HT-29 (cell line): Measurements from ENCODE around the gene SNAP47. TPM values are rescaled to one million over a fixed set of nuclear protein-coding genes. Genes with fewer than 3 reads are reported as not detected.
"Not testable (repeated sequence)": the region's sequence is repeated elsewhere in the genome, so short reads cannot be mapped to it uniquely, and the experiment has no call there.

Source experiments
- DNase-seq: peaks from one replicate; pipeline ENCODE4 v3.0.0-alpha.2; 2015; ENCODE audit warnings: low spot score
- total RNA-seq: library from RNA; depleted of rRNA; stranded (reverse); fragments of >200 nt; shearing (Covaris generic); gene quantifications from 2 replicates; pipeline ENCODE4 v1.2.3, GENCODE V29; 2014; rRNA removed

SNAP47 gene, protein sequence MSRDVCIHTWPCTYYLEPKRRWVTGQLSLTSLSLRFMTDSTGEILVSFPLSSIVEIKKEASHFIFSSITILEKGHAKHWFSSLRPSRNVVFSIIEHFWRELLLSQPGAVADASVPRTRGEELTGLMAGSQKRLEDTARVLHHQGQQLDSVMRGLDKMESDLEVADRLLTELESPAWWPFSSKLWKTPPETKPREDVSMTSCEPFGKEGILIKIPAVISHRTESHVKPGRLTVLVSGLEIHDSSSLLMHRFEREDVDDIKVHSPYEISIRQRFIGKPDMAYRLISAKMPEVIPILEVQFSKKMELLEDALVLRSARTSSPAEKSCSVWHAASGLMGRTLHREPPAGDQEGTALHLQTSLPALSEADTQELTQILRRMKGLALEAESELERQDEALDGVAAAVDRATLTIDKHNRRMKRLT
- total RNA-seq: 56.8 and 57.1 TPM in 2 replicates

DNA sequence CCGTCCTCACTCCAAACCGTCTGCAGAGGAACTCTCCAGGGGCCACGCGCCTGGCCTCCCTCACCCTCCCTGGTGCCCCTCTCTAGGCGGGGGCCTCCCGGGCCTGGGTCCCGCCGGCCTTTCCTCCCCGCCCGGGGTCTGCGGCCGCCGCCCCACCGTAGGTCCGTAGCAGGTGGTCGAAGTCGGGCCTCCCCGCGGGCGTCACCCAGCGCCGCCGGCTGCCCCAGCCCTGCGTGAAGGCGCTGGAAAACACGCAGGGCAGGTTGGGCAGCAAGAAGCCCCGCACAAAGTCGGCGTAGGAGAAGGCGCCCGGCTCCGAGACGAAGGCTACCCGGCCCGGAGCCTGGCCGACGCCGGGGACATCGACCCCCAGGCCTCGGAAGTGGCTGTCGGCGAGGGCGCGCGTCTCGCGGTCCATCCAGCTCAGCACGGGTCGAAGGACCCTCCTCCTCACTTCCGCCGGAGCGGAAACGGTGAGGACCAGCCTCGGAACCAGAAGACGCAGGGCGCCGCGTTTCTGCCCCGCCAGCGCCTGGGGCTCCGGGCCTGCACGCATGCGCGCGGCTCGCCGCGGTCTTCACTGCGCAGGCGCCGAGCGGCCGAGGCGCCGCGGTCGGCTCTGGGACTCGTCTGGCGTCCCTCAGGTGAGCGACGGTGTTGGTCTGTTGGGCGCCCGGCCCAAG lies at the start of gene SNAP47, which contains the start of gene JMJD4:
TSS of gene SNAP47 (plus strand) at position 580 of the 683 bp plus-strand sequence. CDS start 12,302 bp downstream, outside the sequence.
TSS of gene JMJD4 (minus strand) at position 447 of the 683 bp plus-strand sequence. CDS start at position 418, 29 bp downstream.
- peak; percentile 92 for DNase-seq

DNA sequence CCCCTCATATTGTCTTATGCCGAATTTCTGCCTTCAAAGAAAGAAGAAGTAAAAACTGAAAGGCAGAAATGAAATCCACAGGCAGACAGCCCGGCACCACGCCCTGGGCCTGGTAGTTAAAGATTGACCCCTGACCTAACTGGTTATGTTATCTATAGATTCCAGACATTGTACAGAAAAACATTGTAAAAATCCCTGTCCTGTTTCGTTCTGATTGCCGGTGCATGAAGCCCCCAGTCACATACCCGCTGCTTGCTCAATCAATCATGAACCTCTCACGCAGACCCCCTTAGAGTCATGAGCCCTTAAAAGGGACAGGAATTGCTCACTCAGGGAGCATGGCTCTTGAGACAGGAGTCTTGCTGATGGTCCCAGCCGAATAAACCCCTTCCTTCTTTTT lies 49.4 kb upstream of the SNAP47 start:
- no peak for DNase-seq

DNA sequence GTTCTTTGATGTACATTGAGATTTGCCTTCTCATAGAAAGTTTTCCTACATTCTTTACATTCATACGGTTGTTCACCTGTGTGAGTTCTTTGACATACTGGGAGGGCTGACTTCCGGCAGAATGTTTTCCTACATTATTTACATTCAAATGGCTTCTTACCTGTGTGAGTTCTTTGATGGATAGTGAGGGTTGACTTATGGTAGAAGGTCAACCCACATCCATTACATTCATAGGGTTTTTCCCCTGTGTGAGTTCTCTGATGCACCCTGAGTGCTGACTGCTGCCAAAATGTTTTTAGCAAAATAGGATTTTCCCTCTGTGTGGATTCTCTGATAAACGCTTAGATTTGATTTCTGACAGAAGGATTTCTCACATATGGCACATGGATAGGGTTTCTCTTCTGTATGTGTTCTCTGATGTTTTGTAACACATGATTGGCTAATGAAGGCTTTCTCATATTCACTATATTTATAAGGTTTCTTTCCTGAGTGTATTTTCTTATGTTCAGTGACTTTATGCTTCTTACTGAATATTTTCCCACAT lies 37.8 kb upstream of the SNAP47 start:
- no peak for DNase-seq

DNA sequence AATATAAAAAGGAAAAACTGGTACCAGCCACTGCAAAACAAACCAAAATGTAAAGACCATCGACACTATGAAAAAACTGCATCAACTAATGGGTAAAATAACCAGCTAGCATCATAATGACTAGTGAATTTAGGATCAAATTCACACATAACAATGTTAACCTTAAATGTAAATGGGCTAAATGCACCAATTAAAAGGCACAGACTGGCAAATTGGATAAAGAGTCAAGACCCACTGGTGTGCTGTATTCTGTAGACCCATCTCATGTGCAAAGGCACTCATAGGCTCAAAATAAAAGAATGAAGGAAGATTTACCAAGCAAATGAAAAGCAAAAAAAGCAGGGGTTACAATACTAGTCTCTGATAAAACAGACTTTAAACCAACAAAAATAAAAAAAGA lies 33.6 kb upstream of the SNAP47 start:
- not testable (repeated sequence) for DNase-seq

DNA sequence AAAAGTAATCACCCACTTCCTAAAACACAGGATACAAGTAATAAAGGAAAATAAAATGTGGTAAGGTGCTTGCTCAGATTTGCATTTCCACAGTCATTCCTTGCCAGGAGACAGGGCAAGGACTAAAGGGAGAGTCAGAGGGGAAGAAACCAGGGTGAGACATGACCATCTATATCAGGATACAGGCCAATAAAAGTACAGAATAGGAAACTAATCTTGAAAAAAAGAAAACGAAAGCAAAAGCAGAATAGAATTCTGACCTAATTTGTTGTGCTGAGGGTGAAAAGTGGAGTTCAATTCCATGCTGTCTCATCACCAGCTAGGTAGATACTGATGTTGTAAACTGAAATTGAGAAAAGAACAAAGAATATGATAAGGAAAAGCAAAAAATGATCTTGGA lies 27.4 kb upstream of the SNAP47 start:
- DNase-seq: no peak

DNA sequence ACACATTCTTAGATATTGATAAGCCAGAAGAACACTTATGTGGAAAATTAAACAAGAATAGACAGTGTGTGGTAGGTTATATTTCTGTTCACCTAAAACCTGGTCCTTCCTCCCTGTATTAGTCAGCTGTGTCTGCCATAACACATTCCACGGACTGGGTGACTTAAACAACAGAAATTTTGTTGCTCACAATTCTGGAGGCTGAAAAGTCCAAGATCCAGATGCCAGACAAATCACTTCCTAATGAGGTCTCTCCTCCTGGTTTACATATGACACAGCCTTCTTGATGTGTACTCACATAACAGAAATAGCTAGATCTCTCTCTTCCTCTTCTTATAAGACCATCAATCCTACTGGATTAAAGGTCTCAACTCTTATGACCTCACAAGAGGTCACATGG lies 25.8 kb upstream of the SNAP47 start:
- no peak for DNase-seq

DNA sequence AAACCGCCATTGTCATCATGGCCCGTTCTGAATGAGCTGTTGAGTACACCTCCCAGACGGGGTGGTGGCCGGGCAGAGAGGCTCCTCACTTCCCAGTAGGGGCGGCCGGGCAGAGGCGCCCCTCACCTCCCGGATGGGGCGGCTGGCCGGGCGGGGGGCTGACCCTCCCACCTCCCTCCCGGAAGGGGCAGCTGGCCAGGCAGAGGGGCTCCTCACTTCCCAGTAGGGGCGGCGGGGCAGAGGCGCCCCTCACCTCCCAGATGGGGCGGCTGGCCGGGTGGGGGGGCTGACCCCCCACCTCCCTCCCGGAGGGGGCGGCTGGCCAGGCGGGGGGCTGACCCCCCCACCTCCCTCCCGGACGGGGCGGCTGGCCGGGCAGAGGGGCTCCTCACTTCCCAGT lies 24.8 kb upstream of the SNAP47 start:
- not testable (repeated sequence) for DNase-seq

DNA sequence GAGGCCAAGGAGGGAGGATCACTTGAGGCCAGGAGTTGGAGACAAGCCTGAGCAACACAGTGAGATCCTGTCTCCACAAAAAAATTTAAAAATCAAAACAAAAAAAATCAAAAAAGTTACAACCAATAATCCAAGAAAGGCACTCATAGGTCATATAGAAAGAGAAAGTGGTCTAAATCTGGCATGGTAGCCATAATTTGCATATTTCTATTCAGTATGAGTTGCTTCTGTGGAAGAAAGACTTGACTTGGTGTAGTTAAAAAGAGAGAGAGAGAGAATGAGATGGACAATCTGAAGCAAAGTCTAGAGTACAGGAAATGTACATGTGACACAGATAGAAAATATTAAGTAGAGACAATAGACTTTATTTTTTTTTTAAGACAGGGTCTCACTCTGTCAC lies 22.6 kb upstream of the SNAP47 start:
- no peak for DNase-seq

DNA sequence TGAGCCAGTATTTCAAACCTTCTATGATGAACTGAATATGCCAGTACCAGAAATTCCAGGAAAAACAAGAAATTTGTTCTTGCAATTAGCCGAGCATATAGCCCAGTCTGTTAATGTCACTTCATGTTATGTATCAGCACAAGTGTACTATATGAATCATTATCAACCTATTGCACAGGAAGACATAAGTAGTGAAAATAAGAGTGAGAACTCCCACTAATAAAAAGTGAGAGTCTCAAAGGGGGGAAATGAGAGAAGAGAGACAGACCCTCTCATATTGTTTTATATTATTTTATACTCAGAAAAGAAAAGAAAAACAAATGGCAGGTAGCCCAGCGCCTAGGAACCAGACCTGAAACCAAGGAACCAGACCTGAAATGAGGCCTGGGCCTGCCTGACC lies 16.3 kb upstream of the SNAP47 start:
- DNase-seq: no peak

DNA sequence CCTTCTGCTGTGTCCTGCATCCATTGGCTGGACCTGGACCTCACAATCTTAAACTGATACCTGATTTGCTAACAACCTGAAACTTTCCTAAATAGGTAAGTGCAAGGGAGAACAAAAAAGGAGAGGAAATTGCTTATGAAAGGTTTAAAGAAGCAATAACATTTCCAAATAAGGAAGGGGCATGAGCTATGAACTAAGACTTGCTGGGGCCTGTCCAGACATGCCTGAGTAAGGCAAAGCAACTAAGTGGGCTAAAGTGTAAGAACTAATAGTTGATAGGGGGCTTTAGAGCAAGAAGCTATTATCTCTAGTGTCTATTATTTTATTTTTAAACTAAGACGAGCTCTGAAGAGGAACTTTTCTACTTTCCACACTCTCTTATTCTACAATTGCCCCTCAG lies 11.8 kb upstream of the SNAP47 start:
- no peak for DNase-seq

DNA sequence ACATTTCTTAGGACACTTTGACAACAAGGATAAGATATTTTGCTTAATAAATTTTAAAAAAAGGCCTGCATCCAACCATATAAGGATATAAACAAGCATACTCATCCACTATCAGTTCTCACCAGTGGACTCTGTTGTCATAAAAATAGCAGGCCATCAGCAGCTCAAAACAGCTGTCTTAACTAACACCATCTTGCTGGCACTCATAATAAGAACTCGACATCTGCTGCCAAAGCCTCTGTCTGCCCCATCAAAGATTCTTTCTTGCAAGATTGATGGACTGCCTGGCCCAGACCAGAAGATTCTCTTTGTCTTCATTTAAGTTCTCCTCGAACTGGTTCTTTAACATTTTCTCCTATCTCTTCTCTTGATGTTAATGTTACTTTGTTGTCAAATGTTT lies 10.2 kb upstream of the SNAP47 start:
- DNase-seq: no peak

DNA sequence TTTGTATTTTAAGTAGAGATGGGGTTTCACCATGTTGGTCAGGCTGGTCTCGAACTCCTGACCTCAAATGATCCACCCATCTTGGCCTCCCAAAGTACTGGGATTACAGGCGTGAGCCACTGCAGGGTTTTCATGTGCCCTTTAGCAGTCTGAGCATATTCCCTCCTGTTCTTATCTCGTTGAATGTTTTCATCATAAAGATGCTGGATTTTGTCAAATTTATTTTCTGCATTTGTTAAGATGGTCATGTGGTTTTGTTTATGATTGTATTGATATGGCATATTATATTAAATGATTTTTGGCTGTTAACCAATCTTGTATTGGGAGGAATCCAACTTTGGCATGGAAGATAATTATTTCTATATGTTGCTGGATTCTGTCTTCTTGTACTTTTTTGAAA lies 8.9 kb upstream of the SNAP47 start:
- DNase-seq: no peak

DNA sequence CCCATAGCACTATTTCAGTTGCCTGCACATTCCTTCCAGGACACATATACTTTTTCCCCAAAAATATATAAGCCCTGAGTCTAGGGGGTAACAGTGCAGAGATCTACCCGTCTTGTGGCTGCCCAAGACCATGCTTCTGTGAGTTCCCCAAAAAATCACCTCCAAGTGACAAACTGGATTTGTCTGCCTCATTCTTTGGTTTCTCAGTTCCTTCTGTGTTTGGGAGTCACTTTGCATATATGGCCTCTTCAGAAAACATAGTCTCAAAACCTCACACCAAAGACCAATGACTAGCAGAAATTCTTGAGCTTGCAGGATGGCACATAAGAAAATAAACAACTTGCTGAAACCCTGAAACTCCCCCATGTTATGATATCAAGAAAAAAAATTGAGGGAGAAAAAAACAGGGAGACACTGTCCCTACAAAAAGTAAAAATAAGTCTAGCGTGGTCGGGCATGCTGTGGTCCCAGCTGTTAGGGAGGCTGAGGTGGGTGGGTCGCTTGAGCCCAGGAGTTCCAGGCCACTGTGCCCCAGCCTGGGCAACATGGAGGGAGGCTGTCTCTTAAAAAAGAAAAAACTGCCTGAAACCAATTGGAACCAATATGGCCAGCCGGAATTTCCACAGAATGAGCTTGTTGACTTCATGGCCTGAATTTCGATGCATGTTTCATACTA lies 8.2 kb upstream of the SNAP47 start:
- no peak for DNase-seq

DNA sequence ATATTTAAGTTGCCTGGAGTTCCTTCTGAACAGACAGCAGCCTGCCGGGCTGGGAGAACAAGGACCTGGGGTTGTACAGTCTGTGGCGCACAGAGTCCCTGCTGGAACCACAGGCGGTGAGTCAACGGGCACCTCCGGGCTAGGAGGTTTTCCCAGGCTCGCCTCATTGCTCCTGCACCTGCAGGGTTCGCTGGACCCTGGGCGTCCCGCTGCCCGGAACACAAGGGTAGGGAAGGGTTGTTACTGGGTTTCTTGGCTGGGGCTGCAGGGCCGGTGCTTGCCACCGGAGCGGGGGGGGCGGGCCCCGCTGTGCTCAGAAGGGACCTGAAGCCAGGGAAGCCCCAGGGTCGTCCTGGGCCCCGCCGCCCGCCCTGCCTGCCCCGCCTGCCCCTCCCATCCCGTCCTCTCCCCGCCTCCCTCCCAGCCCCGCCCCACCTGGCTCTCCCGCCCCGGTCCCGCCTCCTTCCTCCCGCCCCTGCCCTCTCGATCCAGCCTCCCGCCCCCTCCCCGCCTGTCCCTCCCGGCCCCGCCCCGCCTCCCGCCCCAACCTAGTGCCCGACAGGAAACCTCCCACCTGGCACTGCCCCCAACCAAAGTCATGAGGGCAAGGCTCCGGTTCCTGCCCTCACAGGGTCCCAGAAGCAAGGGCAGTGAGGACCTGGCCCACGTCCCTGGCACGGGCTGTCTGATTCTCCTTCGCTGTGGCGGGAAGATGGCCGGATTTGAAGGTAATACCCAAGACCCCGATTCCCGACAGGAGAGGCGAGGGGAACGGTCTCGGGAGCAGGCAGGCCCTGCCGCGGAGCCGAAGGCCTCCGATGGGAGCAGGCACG lies 7.0 kb upstream of the SNAP47 start:
- DNase-seq: peak; percentile 80

DNA sequence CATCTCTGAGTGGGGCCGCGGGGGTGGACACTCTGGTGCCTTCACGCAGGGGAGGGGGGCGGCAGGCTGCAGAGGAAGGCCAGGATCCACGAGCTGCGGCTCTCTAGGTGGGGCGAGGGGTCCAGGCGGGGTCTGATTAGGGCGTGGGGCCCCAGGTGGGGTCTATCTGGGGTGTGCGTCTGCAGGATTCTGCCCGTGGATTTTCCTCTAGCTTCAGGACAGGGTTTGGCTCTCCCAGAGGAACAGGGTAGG lies 6.4 kb upstream of the SNAP47 start:
- peak; percentile 9 for DNase-seq

DNA sequence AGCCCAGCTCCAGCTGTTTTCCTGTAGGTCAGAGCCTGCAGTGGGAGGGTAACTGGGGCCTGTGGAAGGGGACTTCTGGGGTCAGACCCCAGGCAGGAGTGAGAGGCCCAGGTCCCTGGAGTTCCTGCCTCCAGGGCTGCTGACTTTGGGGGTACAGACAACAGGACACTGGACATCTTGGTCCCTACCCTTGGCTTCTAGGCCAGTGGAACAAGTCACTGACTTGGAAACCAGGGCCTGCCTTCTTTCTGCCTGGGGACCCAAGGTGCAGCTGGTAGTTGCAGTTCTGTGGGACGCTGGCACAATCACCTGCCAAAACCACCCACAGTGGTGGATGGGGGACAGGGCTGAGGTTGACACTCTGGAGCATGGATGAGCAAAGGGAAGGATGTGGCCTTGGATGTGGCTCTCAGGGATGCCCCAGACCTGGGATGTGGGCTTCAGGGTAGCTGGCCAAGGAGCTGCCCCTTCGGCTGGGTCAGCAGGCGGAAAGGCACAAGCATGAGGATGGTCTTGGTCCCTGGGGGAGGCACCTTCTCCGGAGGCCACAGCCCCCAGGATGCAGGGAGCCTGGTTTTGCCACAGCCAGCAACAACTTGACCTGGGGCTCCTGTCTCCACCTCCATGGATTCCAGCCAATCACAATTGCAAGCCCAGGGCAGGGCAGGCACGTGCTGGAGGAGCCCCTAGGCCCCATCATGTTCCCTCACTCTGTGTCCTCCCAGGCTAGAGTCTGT lies 5.9 kb upstream of the SNAP47 start:
- DNase-seq: peak; percentile 12

DNA sequence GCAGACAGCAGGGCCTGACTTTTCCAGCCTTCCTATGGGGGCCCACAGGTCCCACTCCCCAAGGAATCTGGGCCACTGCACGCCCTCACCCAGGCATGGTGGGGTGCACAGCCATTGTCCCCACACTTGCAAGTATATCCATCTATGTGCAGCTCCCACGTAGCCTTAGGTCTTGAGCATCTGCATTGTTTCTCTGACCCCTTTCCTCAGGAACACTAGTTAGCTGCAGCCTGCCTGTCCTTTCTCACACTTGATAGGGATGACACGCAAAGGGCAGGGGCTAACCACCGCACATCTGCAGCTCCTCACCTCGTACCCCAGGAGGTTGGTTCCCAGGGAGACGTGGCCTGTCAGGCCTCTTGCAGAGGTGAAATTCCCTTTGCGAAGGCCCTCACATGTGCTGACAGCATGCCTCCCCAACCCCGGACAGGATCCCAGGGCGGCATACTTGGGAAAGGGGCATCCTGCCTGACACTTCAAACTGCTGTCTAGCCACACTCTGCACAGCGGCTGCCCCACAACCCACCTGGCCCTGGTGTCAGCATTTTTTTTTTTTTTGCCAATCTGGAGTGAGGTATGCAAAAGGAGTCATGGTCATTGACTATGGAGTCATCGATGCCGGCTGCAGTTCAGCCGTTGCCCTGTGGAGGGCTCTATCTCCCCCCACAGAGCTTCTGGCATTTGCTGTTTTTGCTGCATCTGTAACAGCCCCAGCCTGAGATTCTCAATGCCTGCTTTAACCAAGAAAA lies 5.2 kb upstream of the SNAP47 start:
- peak; percentile 47 for DNase-seq

DNA sequence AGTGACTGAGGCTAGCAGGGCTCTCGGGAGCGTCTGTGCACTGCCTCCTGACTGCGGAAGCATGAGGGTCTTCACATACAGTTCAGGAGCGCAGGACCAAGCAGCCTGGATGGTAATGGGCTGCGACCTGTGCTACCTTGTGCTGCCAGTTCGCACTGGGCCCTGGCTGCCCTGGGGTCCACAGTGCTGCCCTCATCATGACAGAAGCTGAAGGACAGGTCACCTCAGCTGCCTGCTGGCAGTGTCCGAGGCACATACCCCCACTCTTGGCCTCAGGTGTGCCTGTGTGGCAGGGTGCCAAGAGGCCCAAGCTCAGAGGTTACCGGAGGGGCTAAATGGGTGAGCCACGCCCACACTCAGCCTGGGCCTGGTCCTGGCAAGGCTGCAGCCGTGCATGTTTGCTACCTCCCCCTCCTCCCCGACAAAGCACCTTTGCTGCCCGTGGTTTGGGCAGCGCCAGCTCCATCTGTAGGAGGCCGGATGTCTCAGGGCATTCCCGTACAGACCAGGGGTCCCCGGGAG lies 4.5 kb upstream of the SNAP47 start:
- peak; percentile 5 for DNase-seq

DNA sequence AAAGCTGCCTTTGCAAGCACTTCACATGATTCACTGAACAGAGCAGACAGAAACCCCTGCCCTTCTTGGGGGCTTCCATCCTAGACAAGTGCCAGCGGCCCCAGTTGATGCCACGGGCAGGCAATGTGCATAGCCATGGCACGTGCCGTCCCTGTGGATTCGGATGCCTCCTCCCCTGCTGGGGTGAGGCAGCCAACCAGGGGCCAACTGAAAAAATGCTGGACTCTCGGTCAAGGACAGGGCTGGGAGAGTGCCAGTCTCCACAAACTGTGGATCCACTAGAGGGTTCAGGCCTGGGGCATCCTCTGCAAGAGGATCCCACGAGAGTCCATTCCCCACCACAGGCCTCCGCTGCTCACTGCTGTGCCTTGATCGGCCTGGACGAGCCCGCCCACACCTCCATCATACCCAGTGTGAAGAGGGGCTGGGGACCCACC lies 4.0 kb upstream of the SNAP47 start:
- DNase-seq: no peak
